Subcutaneous abdominal adipose tissue (tissue), 5 donors: ENCODE measurements around the gene KRTAP10-10.
"Not testable (repeated sequence)": the region's sequence is repeated elsewhere in the genome, so short reads cannot be mapped to it uniquely, and the experiment has no call there.

Experiments
- H3K27ac ChIP-seq: one replicate; pipeline ENCODE4 v1.7.0; 2013; ENCODE audit warnings: low read depth, mild to moderate bottlenecking, inconsistent platforms, low read length, moderate library complexity
- H3K27me3 ChIP-seq, 5 donors: one replicate each; pipeline ENCODE4 v1.7.0; 2013; ENCODE audit warnings: low read length in 5 of 5, inconsistent platforms in 1 of 5; ENCODE audit not compliant: control insufficient read depth in 5 of 5, insufficient read depth in 4 of 5
- H3K36me3 ChIP-seq, 5 donors: one replicate each; pipeline ENCODE4 v1.7.0; 2013; ENCODE audit warnings: low read length in 5 of 5; ENCODE audit not compliant: control insufficient read depth in 5 of 5, insufficient read depth in 5 of 5
- H3K4me1 ChIP-seq, 5 donors: one replicate each; pipeline ENCODE4 v1.7.0; 2013; ENCODE audit warnings: low read length in 5 of 5, mild to moderate bottlenecking in 3 of 5, moderate library complexity in 1 of 5; ENCODE audit not compliant: control insufficient read depth in 5 of 5, insufficient read depth in 5 of 5
- H3K4me3 ChIP-seq, 5 donors: one replicate each; pipeline ENCODE4 v1.7.0; 2013; ENCODE audit warnings: low read length in 5 of 5, low read depth in 1 of 5
- H3K9ac ChIP-seq, 5 donors: one replicate each; pipeline ENCODE4 v1.7.0; 2013; ENCODE audit warnings: low read length in 5 of 5, mild to moderate bottlenecking in 4 of 5, moderate library complexity in 3 of 5
- H3K9me3 ChIP-seq, 5 donors: one replicate each; pipeline ENCODE4 v1.7.0; 2013; ENCODE audit warnings: low read length in 5 of 5; ENCODE audit not compliant: control insufficient read depth in 5 of 5
- donor health status: healthy.
- donor health status: healthy.
- donor health status: healthy.
- donor health status: healthy.
- donor health status: healthy.

KRTAP10-10 gene

DNA sequence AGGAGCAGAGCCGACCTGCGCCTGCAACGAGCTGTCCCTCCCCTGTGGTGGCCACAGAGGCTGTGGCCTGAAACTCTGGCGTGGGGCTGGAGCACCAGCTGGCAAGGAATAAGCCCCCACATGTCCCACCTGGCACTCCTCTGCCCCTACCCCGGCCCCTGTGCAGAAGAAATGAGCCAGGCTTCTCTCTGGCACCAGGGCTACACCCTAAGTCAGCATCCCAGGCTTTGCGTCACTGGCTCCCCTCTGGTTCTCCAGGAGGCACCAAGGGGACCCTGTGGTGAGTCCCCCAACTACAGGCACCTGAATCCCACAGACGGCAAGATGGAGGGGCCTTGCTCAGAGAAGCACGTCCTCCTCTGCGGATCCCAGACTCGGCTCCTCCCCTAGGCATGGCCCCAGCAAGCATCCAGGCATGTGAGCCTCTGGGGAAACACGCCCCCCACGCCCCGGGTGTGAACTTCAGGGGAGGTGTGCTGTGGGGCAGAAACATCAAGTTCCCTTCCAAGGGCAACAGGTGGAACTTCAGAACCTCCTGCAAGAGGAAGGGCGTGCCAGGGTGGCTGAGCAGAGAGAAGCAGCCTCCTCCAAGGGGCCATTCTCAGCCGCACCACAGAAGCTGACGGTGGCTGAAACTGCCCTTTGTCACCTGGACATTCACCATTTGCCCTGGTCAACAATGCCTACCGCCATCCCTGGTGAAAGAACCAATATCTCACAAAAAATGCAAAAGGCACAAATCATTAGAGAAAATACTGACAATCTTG lies 33.9 kb upstream of the KRTAP10-10 start:
- peaks cover 9 to 36% (median 20%) of the 10 kb centered on the region in 5 donors for H3K27me3 ChIP-seq
- no peak overlapping the region for H3K9ac ChIP-seq
- H3K36me3 ChIP-seq: no peaks in the 10 kb centered on the region
- H3K9me3 ChIP-seq: peaks cover 0 to 5% (median 0%) of the 10 kb centered on the region in 5 donors
- no peak overlapping the region for H3K4me3 ChIP-seq
- H3K27ac ChIP-seq: no peak overlapping the region
- no peaks in the 10 kb centered on the region for H3K4me1 ChIP-seq

DNA sequence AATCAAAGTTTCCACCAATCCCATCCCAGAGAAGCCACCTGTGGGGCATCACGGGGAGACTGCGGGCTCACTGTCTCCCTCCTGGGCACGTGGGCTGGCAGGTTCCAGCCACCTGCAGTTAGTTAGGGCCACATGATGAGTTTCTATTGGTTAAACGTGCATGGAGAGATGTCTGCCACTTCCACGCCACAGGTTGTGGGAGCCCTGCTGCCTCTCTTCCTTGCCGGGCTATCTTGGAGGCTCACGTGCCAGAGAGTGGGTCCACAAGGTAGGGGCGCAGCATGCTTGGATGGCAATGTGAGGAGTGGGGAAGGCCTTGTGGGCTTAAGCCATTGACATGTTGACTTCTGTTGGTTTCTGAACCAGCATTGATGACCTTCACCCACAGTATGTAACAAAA lies 33.2 kb upstream of the KRTAP10-10 start:
- Histone ChIP-seq H3K27me3 (peaks cover 9 to 36% (median 20%) of the 10 kb centered on the region in 5 donors), H3K9me3 (peaks cover 0 to 5% (median 2%) of the 10 kb centered on the region in 5 donors), H3K9ac (no peak overlapping the region), H3K4me3 (no peak overlapping the region), H3K36me3 (no peaks in the 10 kb centered on the region), H3K4me1 (no peaks in the 10 kb centered on the region), H3K27ac (no peak overlapping the region)

DNA sequence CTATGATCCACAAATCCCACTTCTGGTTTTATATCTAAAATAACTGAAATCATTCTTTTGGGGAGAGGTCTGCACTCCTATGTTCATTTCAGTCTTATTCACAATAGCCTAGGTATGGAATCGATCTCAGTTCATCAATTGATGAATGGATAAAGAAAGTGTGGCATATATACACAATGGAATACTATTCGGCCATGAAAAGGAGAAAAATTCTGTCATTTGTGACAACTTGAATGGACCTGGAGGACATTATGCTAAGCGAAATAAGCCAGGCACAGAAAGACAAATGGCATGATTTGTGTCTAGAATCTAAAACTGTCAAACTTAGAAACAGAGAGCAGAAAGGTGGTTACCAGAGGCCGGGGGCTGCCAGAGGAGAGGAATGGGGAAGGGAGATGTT lies 30.7 kb upstream of the KRTAP10-10 start:
- H3K4me1 ChIP-seq: no peaks in the 10 kb centered on the region
- no peak overlapping the region for H3K27ac ChIP-seq
- H3K36me3 ChIP-seq: no peaks in the 10 kb centered on the region
- H3K9me3 ChIP-seq: peaks cover 2 to 25% (median 15%) of the 10 kb centered on the region in 5 donors
- no peak overlapping the region for H3K9ac ChIP-seq
- peaks cover 8 to 20% (median 13%) of the 10 kb centered on the region in 5 donors for H3K27me3 ChIP-seq
- no peak overlapping the region for H3K4me3 ChIP-seq

DNA sequence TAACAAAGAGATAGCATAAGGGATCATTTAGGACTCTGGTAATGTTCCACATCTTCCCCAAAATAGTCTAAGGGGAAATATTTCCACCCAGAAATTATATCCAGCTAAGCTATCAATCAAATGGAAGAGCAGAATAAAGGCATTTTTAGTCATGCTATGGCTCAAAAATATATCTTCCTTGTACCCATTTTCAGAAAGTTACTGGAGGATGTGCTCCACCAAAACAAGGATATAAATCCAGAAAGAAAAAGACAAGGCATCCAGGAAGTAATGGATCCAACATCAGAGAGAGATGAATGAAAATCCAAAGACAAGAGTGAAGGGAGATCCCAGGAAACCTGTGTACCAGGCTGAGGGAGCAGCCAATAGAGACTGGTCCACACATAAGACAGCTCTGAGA lies 28.0 kb upstream of the KRTAP10-10 start:
- Histone ChIP-seq H3K27ac (no peak overlapping the region), H3K27me3 (peaks cover 0 to 19% (median 10%) of the 10 kb centered on the region in 5 donors), H3K36me3 (no peaks in the 10 kb centered on the region), H3K9ac (no peak overlapping the region), H3K4me1 (no peaks in the 10 kb centered on the region), H3K4me3 (no peak overlapping the region), H3K9me3 (peaks cover 2 to 30% (median 22%) of the 10 kb centered on the region in 5 donors)

DNA sequence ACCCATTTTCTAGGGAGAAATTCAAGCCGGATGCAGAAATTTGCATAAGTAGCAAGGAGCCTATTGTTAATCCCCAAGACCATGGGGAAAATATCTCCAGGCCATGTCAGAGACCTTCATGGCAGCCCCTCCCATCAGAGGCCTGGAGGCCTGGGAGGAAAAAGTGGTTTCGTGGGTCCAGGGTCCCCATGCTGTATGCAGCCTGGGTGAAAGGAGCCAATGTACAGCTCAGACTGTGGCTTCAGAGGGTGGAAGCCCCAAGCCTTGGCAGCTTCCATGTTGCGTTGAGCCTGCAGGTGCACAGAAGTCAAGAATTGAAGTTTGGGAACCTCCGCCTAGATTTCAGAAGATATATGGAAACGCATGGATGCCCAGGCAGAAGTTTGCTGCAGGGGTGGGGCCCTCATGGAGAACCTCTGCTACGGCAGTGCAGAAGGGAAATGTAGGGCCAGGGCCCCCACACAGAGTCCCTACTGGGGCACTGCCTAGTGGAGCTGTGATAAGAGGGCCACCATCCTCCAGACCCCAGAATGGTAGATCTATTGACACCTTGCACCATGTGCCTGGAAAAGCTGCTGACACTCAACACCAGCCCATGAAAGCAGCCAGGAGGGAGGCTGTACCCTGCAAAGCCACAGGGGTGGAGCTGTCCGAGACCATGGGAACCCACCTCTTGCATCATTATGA lies 26.9 kb upstream of the KRTAP10-10 start:
- not testable (repeated sequence) for H3K27ac ChIP-seq, H3K4me1 ChIP-seq, H3K9ac ChIP-seq, H3K4me3 ChIP-seq, H3K36me3 ChIP-seq
- Histone ChIP-seq H3K9me3 (peaks cover 2 to 30% (median 22%) of the 10 kb centered on the region in 5 donors), H3K27me3 (peaks cover 0 to 21% (median 13%) of the 10 kb centered on the region in 5 donors)

DNA sequence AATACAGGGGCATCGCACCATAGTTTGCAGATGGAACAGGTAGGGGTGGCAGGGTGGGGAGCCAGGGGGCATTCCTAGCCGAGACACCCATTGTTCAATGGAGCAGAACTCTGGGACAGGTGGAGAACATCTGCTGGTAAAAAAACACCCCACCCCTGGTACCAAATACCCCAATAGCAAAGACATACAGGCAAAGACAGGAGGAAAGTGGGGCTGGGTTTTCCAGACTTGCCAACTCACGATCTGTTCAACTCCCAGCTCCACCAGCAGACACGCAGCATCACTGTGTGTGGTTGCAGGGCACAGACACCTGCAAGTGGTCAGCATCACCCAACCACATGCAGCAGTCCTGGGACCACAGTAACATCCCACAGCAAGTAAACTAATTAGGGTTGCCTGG lies 25.6 kb upstream of the KRTAP10-10 start:
- H3K9me3 ChIP-seq: peaks cover 2 to 30% (median 22%) of the 10 kb centered on the region in 5 donors
- no peak overlapping the region for H3K9ac ChIP-seq
- no peaks in the 10 kb centered on the region for H3K4me1 ChIP-seq
- no peak overlapping the region for H3K4me3 ChIP-seq
- H3K36me3 ChIP-seq: no peaks in the 10 kb centered on the region
- H3K27ac ChIP-seq: no peak overlapping the region
- peaks cover 4 to 29% (median 21%) of the 10 kb centered on the region in 5 donors for H3K27me3 ChIP-seq

DNA sequence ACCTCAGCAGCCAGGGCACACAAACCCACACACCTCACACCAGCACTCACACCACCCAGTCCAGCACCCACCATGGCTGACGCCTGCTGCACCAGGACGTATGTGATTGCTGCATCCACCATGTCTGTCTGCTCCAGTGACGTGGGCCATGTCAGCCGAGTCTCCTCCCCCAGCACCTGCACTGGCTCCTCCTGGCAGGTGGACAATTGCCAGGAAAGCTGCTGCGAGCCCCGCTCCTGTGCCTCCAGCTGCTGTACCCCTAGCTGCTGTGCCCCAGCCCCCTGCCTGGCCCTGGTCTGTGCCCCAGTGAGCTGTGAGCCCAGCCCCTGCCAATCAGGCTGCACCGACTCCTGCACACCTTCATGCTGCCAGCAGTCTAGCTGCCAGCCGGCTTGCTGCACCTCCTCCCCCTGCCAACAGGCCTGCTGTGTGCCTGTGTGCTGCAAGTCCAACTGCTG lies 25.1 kb upstream of the KRTAP10-10 start, which contains the start of gene KRTAP10-8:
TSS of gene KRTAP10-8 (plus strand) at position 51 of the 458 bp plus-strand sequence. CDS start at position 73, 22 bp downstream.
- Histone ChIP-seq H3K36me3 (no peaks in the 10 kb centered on the region), H3K27ac (no peak within 1 kb of the TSS), H3K4me3 (no peak within 1 kb of the TSS), H3K9ac (no peak within 1 kb of the TSS), H3K9me3 (peaks cover 2 to 30% (median 22%) of the 10 kb centered on the region in 5 donors), H3K27me3 (peaks cover 4 to 29% (median 21%) of the 10 kb centered on the region in 5 donors), H3K4me1 (no peaks in the 10 kb centered on the region)

DNA sequence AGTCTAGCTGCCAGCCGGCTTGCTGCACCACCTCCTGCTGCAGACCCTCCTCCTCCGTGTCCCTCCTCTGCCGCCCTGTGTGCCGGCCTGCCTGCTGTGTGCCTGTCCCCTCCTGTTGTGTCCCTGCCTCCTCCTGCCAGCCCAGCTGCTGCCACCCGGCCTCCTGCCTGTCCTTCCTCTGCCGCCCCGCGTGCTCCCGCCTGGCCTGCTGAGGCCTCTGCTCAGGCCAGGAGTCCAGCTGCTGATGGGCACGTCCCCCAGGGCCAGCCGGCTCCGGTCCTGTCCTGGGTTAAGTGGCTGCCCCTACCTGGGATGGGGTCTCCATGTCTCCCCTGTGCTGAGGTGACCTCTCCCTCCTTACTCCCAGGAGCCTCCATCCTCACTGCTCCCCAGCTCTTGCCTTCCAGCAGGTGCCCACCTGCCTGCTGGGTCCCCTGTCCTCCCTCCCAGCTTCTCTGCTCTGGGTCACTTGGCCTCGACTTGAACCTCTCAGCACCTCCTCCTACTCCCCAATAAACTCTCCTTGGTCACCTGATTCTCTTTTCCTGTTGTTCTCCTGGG lies 24.4 kb upstream of the KRTAP10-10 start:
- Histone ChIP-seq H3K4me1 (no peaks in the 10 kb centered on the region), H3K9ac (no peak overlapping the region), H3K9me3 (peaks cover 2 to 30% (median 22%) of the 10 kb centered on the region in 5 donors), H3K4me3 (no peak overlapping the region), H3K27me3 (peaks cover 4 to 29% (median 21%) of the 10 kb centered on the region in 5 donors), H3K27ac (no peak overlapping the region), H3K36me3 (no peaks in the 10 kb centered on the region)

DNA sequence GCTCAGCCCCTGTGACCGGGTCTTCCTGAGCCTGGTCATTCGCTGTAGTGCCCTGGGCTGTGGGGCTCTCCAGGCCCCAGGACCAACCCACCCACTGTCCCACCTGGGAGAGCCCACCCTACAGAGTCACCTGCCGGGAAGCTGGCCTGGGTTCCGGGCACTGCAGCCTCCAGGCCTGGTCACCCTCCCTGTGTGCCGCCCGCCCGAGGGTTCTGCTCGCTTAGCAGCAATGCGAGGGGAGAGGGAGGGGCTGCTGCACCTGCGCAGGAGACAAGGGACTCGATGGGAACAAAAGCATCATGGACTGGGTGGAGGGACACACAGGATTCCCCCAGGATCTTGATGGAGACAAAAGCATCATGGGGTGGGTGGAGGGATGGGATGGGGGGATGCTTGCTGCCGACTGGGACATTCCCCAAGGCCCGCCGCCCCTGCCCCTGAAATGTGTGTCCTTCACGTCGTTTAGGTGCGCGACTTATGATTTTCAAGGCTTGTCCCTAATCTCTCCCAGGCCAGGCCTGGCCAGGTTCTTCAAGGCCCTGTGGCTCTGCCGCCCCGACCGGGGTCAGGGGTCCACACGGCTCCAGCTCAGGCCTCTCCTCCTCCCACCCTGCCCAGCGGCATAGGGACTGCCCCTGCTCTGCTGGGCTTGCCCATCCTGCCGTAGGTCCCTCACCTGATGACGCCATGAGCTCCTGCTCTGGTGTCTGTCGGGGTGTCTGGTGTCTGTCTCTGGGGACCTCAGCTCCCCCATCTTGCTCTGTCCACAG lies 23.6 kb upstream of the KRTAP10-10 start:
- peaks cover 4 to 29% (median 21%) of the 10 kb centered on the region in 5 donors for H3K27me3 ChIP-seq
- H3K9me3 ChIP-seq: peaks cover 2 to 30% (median 22%) of the 10 kb centered on the region in 5 donors
- H3K27ac ChIP-seq: no peak overlapping the region
- no peak overlapping the region for H3K9ac ChIP-seq
- H3K36me3 ChIP-seq: no peaks in the 10 kb centered on the region
- peaks cover 0 to under 1% (median 0%) of the 10 kb centered on the region in 5 donors for H3K4me1 ChIP-seq
- H3K4me3 ChIP-seq: no peak overlapping the region
